Measurements from ENCODE around the gene DESI1. TPM values are rescaled to one million over a fixed set of nuclear protein-coding genes. Genes with fewer than 3 reads are reported as not detected.
"Not testable (repeated sequence)": the region's sequence is repeated elsewhere in the genome, so short reads cannot be mapped to it uniquely, and the experiment has no call there.

Gene DESI1
- total RNA-seq, 4 donors from 2014 or later = 6.4 to 34.2 (median 9.6) TPM

GRCh38 chr22:41647771-41648170 is 26.9 kb upstream of the DESI1 start:
- Histone ChIP-seq H3K4me1 (no peaks in the 10 kb centered on the region), H3K27me3 (no peaks in the 10 kb centered on the region), H3K9me3 (no peaks in the 10 kb centered on the region), H3K4me3 (no peak overlapping the region), H3K36me3 (no peaks in the 10 kb centered on the region), H3K27ac (no peak overlapping the region)
- TF ChIP-seq POLR2A (IDR thresholded peaks at IDR 0.05) = no peak
- TF ChIP-seq, protein P1, sequence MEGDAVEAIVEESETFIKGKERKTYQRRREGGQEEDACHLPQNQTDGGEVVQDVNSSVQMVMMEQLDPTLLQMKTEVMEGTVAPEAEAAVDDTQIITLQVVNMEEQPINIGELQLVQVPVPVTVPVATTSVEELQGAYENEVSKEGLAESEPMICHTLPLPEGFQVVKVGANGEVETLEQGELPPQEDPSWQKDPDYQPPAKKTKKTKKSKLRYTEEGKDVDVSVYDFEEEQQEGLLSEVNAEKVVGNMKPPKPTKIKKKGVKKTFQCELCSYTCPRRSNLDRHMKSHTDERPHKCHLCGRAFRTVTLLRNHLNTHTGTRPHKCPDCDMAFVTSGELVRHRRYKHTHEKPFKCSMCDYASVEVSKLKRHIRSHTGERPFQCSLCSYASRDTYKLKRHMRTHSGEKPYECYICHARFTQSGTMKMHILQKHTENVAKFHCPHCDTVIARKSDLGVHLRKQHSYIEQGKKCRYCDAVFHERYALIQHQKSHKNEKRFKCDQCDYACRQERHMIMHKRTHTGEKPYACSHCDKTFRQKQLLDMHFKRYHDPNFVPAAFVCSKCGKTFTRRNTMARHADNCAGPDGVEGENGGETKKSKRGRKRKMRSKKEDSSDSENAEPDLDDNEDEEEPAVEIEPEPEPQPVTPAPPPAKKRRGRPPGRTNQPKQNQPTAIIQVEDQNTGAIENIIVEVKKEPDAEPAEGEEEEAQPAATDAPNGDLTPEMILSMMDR (IDR thresholded peaks at IDR 0.05) = no peak
- DNase-seq = no peak
- intact Hi-C loops (cut with DNase I; ENCODE audit: low total_unique reads) = no loop called here

DNA sequence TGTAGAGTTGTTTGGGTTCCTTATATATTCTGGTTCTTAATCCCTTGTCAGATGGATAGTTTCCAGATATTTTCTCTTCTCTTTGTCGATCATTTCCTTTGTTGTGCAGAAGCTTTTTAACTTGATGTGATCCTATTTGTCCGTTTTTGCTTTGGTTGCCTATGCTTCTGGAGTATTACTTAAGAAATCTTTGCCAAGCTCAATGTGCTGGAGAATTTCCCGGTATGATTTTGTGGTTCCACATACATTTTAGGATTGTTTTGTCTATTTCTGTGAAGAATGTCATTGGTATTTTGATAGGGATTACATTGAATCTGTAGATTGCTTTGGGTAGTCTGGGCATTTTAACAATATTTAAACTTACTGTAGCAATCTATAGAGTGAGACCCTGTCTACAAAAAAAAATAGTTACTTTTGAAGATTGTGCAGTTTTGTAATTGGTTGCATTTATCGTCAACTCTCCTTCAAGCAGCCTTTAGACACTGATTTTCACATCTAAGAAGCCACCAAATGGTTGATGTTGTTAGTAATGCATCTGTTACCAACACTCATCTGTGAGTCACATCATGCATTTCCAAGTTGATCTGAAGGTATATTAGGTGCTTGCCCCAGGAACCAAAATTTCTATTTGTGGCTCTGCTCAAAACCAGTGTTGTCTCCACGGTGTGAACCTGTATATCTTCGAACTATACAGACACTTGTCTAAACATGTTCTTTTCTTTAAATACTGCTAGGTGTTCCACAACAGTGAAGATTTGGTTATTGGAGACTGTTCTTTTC is 21.7 kb upstream of the DESI1 start:
- no peak overlapping the region for H3K27ac ChIP-seq
- H3K27me3 ChIP-seq = no peaks in the 10 kb centered on the region
- DNase-seq = no peak
- no peaks in the 10 kb centered on the region for H3K36me3 ChIP-seq
- TF ChIP-seq, protein P1 (IDR thresholded peaks at IDR 0.05) = no peak
- TF ChIP-seq POLR2A (IDR thresholded peaks at IDR 0.05) = no peak
- no peaks in the 10 kb centered on the region for H3K4me1 ChIP-seq
- intact Hi-C loops (cut with DNase I; ENCODE audit: low total_unique reads) = no loop called here
- H3K4me3 ChIP-seq = no peak overlapping the region
- no peaks in the 10 kb centered on the region for H3K9me3 ChIP-seq

DNA sequence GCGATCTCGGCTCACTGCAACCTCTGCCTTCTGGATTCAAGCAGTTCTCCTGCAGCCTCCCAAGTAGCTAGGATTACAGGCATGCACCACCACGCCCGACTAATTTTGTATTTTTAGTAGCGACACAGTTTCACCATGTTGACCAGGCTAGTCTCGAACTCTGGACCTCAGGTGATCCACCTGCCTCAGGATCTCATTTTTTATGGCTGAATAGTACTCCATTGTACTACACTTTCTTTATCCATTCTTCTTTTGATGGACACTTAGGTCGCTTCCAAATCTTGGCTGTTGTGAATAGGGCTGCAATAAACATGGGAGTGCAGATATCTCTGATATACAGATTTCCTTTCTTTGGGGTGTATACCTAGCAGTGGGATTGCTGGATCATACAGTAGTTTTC is 21.0 kb upstream of the DESI1 start:
- no peaks in the 10 kb centered on the region for H3K4me1 ChIP-seq
- no peaks in the 10 kb centered on the region for H3K9me3 ChIP-seq
- no peaks in the 10 kb centered on the region for H3K27me3 ChIP-seq
- no peak for DNase-seq
- no peak overlapping the region for H3K4me3 ChIP-seq
- no peak overlapping the region for H3K27ac ChIP-seq
- intact Hi-C loops (cut with DNase I; ENCODE audit: low total_unique reads) = no loop called here
- TF ChIP-seq, protein P1 (IDR thresholded peaks at IDR 0.05) = no peak
- no peak for TF ChIP-seq POLR2A (IDR thresholded peaks at IDR 0.05)
- H3K36me3 ChIP-seq = no peaks in the 10 kb centered on the region

- Histone ChIP-seq H3K4me1 (no peaks in the 10 kb centered on the region), H3K27me3 (no peaks in the 10 kb centered on the region), H3K36me3 (no peaks in the 10 kb centered on the region), H3K4me3 (no peak overlapping the region), H3K27ac (no peak overlapping the region), H3K9me3 (no peaks in the 10 kb centered on the region)
- TF ChIP-seq, protein P1 (IDR thresholded peaks at IDR 0.05) = no peak
- TF ChIP-seq POLR2A (IDR thresholded peaks at IDR 0.05) = no peak
- intact Hi-C loops (cut with DNase I; ENCODE audit: low total_unique reads) = no loop called here
- no peak for DNase-seq
Measured at GRCh38 chr22:41638748-41639147, 17.9 kb upstream of the DESI1 start.

GRCh38 chr22:41638124-41638523 is 17.3 kb upstream of the DESI1 start:
- Histone ChIP-seq H3K36me3 (no peaks in the 10 kb centered on the region), H3K4me1 (no peaks in the 10 kb centered on the region), H3K27me3 (no peaks in the 10 kb centered on the region), H3K4me3 (no peak overlapping the region), H3K9me3 (no peaks in the 10 kb centered on the region), H3K27ac (no peak overlapping the region)
- intact Hi-C loops (cut with DNase I; ENCODE audit: low total_unique reads) = no loop called here
- DNase-seq = no peak
- no peak for TF ChIP-seq POLR2A (IDR thresholded peaks at IDR 0.05)
- TF ChIP-seq, protein P1 (IDR thresholded peaks at IDR 0.05) = no peak

GRCh38 chr22:41637623-41638022 is 16.8 kb upstream of the DESI1 start:
- H3K9me3 ChIP-seq; H3K27me3 ChIP-seq; H3K4me1 ChIP-seq; intact Hi-C loops (cut with DNase I; ENCODE audit: low total_unique reads); H3K27ac ChIP-seq; H3K36me3 ChIP-seq; DNase-seq; H3K4me3 ChIP-seq: not testable (repeated sequence)

Measured in uterus (tissue), 4 donors.